Measurements from ENCODE around the gene ELF2. TPM values are rescaled to one million over a fixed set of nuclear protein-coding genes. Genes with fewer than 3 reads are reported as not detected.
A peak's percentile ranks its signal among the peaks of the same experiment; 100 is the strongest.

Gene ELF2
- total RNA-seq, 3 donors from 2014 or later: 59.4 to 106 (median 67.2) TPM

GRCh38 chr4:139099366-139099982 lies 77.5 kb downstream of the ELF2 start:
- TF ChIP-seq POLR2AphosphoS5 (IDR thresholded peaks at IDR 0.05) (no peak), CTCF (IDR thresholded peaks at IDR 0.05) (peak; percentile 56 to 81 (median 76))
- Histone ChIP-seq H3K4me1 (no peaks in the 10 kb centered on the region), H3K27me3 (no peaks in the 10 kb centered on the region), H3K4me3 (no peak overlapping the region), H3K9me3 (no peaks in the 10 kb centered on the region), H3K27ac (no peak overlapping the region), H3K36me3 (no peaks in the 10 kb centered on the region)
- DNase-seq (ENCODE audit: low spot score in 2 of 2): peak; percentile 46 to 62
- intact Hi-C loops (cut with DNase I; ENCODE audit: low total_unique reads): no loop called here

GRCh38 chr4:139092271-139092670 lies 84.7 kb downstream of the ELF2 start:
- H3K9me3 ChIP-seq: no peaks in the 10 kb centered on the region
- intact Hi-C loops (cut with DNase I; ENCODE audit: low total_unique reads): no loop called here
- H3K4me3 ChIP-seq: no peak overlapping the region
- H3K27me3 ChIP-seq: no peaks in the 10 kb centered on the region
- TF ChIP-seq CTCF (IDR thresholded peaks at IDR 0.05): no peak
- TF ChIP-seq POLR2AphosphoS5 (IDR thresholded peaks at IDR 0.05): no peak
- TF ChIP-seq POLR2A (IDR thresholded peaks at IDR 0.05): no peak
- H3K4me1 ChIP-seq: no peaks in the 10 kb centered on the region
- DNase-seq (ENCODE audit: low spot score in 2 of 2): no peak
- H3K27ac ChIP-seq: no peak overlapping the region
- H3K36me3 ChIP-seq: no peaks in the 10 kb centered on the region

- Histone ChIP-seq H3K27me3 (no peaks in the 10 kb centered on the region), H3K4me1 (no peaks in the 10 kb centered on the region), H3K27ac (peak overlapping the region; percentile 96 to 98), H3K9me3 (no peaks in the 10 kb centered on the region), H3K36me3 (no peaks in the 10 kb centered on the region), H3K4me3 (peak overlapping the region; percentile 87 to 93 (median 93))
- TF ChIP-seq POLR2A (IDR thresholded peaks at IDR 0.05) (no peak), POLR2AphosphoS5 (IDR thresholded peaks at IDR 0.05) (no peak), CTCF (IDR thresholded peaks at IDR 0.05) (no peak)
- intact Hi-C loops (cut with DNase I; ENCODE audit: low total_unique reads): no loop called here
- no peak for DNase-seq (ENCODE audit: low spot score in 2 of 2)
Observed at GRCh38 chr4:139085141-139085540, 91.9 kb downstream of the ELF2 start.

- intact Hi-C loops (cut with DNase I; ENCODE audit: low total_unique reads): no loop called here
Observed at GRCh38 chr4:139084804-139085093, 92.3 kb downstream of the ELF2 start.

More at GRCh38 chr4:139084804-139085093, 92.3 kb downstream of the ELF2 start:
- Histone ChIP-seq H3K9me3 (no peaks in the 10 kb centered on the region), H3K4me3 (peak overlapping the region; percentile 87 to 93 (median 93)), H3K27me3 (no peaks in the 10 kb centered on the region), H3K4me1 (no peaks in the 10 kb centered on the region), H3K36me3 (no peaks in the 10 kb centered on the region), H3K27ac (peak overlapping the region; percentile 96 to 98)
- no peak for TF ChIP-seq CTCF (IDR thresholded peaks at IDR 0.05)
- no peak for TF ChIP-seq POLR2A (IDR thresholded peaks at IDR 0.05)
- no peak for TF ChIP-seq POLR2AphosphoS5 (IDR thresholded peaks at IDR 0.05)
- no peak for DNase-seq (ENCODE audit: low spot score in 2 of 2)

All from breast epithelium (tissue), 4 donors.